HepG2 (cell line): ENCODE data around the gene ODAD4. TPM values are rescaled to one million over a fixed set of nuclear protein-coding genes. Genes with fewer than 3 reads are reported as not detected.

Experiments used
- ATAC-seq: fragments of 200-7000 bp; cut with Tn5 transposase; 3 replicates; pipeline ENCODE4 v1.9.1; 2020; ENCODE audit warnings: mild to moderate bottlenecking, moderate library complexity
- BruUV-seq: library from RNA; stranded (reverse); fragments of 400-500 nt; replicated peaks from 2 replicates; lab custom pipeline; 2021; lab: Mats Ljungman, UMichigan
- CTCF ChIA-PET: fragments of 300-600 bp; formaldehyde crosslinking; extraction: SDS; loops from one replicate; lab custom pipeline; 2021; ENCODE audit warnings: low total read pairs, inconsistent platforms, low intra/inter-chr PET ratio; lab: Yijun Ruan, JAX
- POLR2A ChIA-PET: fragments of 350-600 bp; sonication (Branson Sonifier 250); formaldehyde crosslinking; loops from one replicate; lab custom pipeline; 2020; ENCODE audit warnings: antibody characterized with exemption, inconsistent platforms; lab: Yijun Ruan, JAX
- DNase-seq: peaks from one replicate; pipeline ENCODE4 v3.0.0-alpha.2; 2015; ENCODE audit warnings: low spot score
- FAIRE-seq: peaks from 3 replicates; lab custom pipeline; 2011; peaks lifted over from hg19 to GRCh38; lab: Jason Lieb, UNC
- H2AFZ ChIP-seq: one replicate; pipeline ENCODE4 v1.6.1; 2011; ENCODE audit warnings: low read length, inconsistent platforms
- H3K27ac ChIP-seq: fragments of 300-600 bp; 3 replicates; pipeline ENCODE4 v1.8.0; 2011; ENCODE audit warnings: mixed run types, mild to moderate bottlenecking, mixed read lengths, low read length, inconsistent platforms; ENCODE audit not compliant: insufficient read depth; ENCODE audit errors: extremely low read length
- H3K27me3 ChIP-seq, 2 experiments: fragments of 200-600 bp in 1 of 2; 2 replicates in 1 of 2; 3 replicates in 1 of 2; pipeline versions ENCODE4 v1.6.0 to v1.8.0; 2011; ENCODE audit warnings: low read length in 2 of 2, mild to moderate bottlenecking in 2 of 2, moderate library complexity in 2 of 2, inconsistent platforms in 1 of 2; ENCODE audit not compliant: insufficient read depth in 2 of 2, control insufficient read depth in 1 of 2
- H3K36me3 ChIP-seq, 2 experiments: fragments of 200-600 bp in 1 of 2; replicated peaks in 1 of 2; 2 replicates in 1 of 2; 3 replicates in 1 of 2; pipeline versions ENCODE4 v1.5.1 to v1.8.0; 2011; ENCODE audit warnings: low read length in 2 of 2, inconsistent platforms in 1 of 2; ENCODE audit not compliant: insufficient read depth in 2 of 2, control insufficient read depth in 1 of 2
- H3K4me1 ChIP-seq: 2 replicates; pipeline ENCODE4 v1.5.1; 2012; ENCODE audit warnings: low read length, inconsistent platforms; ENCODE audit not compliant: insufficient read depth
- H3K4me2 ChIP-seq: 2 replicates; pipeline ENCODE4 v1.6.0; 2011; ENCODE audit warnings: low read depth, low read length, inconsistent platforms
- H3K4me3 ChIP-seq, 3 experiments: fragments of 200-600 bp in 1 of 3; sonication (generic), shearing (Covaris generic) in 1 of 3; replicated peaks in 1 of 3; 2 replicates each; pipeline ENCODE4 v1.5.1; 2011 to 2016; ENCODE audit warnings: low read length in 3 of 3, inconsistent platforms in 2 of 3, low read depth in 2 of 3, mild to moderate bottlenecking in 2 of 3, control low read depth in 1 of 3, mixed read lengths in 1 of 3; ENCODE audit not compliant: insufficient read depth in 1 of 3
- H3K79me2 ChIP-seq: one replicate; pipeline ENCODE4 v1.6.1; 2011; ENCODE audit warnings: low read length, inconsistent platforms; ENCODE audit not compliant: insufficient read depth
- H3K9ac ChIP-seq: 2 replicates; pipeline ENCODE4 v1.6.0; 2011; ENCODE audit warnings: mild to moderate bottlenecking, low read depth, low read length, inconsistent platforms; ENCODE audit not compliant: insufficient read depth
- H3K9me3 ChIP-seq: 2 replicates; pipeline ENCODE4 v1.5.1; 2012; ENCODE audit warnings: mild to moderate bottlenecking, low read length
- H4K20me1 ChIP-seq: 2 replicates; pipeline ENCODE4 v1.6.0; 2011; ENCODE audit warnings: inconsistent platforms, mild to moderate bottlenecking, low read length, moderate library complexity; ENCODE audit not compliant: insufficient read depth
- MAFF ChIP-seq: IDR thresholded peaks from 2 replicates; pipeline ENCODE4 v1.6.1; 2011; ENCODE audit warnings: low read depth, low read length, improper control_type of control experiment
- MAFK ChIP-seq, 2 experiments: IDR thresholded peaks in 1 of 2; conservative IDR thresholded peaks in 1 of 2; 2 replicates each; pipeline ENCODE4 v1.6.1; 2011; ENCODE audit warnings: improper control_type of control experiment in 2 of 2, low read length in 2 of 2
- SALL1 ChIP-seq: sonication (generic); formaldehyde crosslinking; IDR thresholded peaks from 2 replicates; pipeline ENCODE4 v1.8.0; 2022; ENCODE audit warnings: mild to moderate bottlenecking, missing genetic modification reagents
- TAF1 ChIP-seq: sonication (generic); formaldehyde crosslinking; IDR thresholded peaks from 2 replicates; pipeline ENCODE4 v1.4.0; 2020; ENCODE audit warnings: missing genetic modification reagents
- ZNF501 ChIP-seq: sonication (generic); formaldehyde crosslinking; IDR thresholded peaks from 2 replicates; pipeline ENCODE4 v1.5.1; 2020; ENCODE audit warnings: mild to moderate bottlenecking, moderate library complexity, missing genetic modification reagents
- ZNF670 ChIP-seq: sonication (generic); formaldehyde crosslinking; IDR thresholded peaks from 2 replicates; pipeline ENCODE4 v1.8.0; 2022; ENCODE audit warnings: mild to moderate bottlenecking, missing genetic modification reagents, borderline replicate concordance
- WGBS: methylation state at CpG from one replicate; pipeline ENCODE4 v1.1.6; 2017; ENCODE audit warnings: low lambda C conversion rate; 5-methylcytosine and 5-hydroxymethylcytosine counted together
- in situ Hi-C: cut with HindIII; loops from 2 replicates; pipeline ENCODE4 v1.10.0; 2017; ENCODE audit warnings: low pct_unique_long_range_greater_than_20kb; ENCODE audit not compliant: extremely low pct_ligation_motif_present
- intact Hi-C: fragments of 100-400 bp; cut with micrococcal nuclease; formaldehyde crosslinking; loops from one replicate; pipeline ENCODE4 v1.10.0; 2022; ENCODE audit not compliant: unreplicated experiment
- polyA plus RNA-seq, 8 experiments: library from polyadenylated mRNA; depleted of rRNA in 3 of 8; stranded (reverse) in 7 of 8; unstranded in 1 of 8; fragments of >200 nt; fragmentation: Illumina TruSeq in 4 of 8; extraction: Trizol in 4 of 8; gene quantifications; 2 replicates each; pipeline versions ENCODE4 v1.2.1 to v1.2.3, GENCODE V29; 2011 to 2016; ENCODE audit warnings: low read depth in 4 of 8, missing spikeins in 1 of 8, mixed read lengths in 1 of 8; ENCODE audit not compliant: insufficient read depth in 1 of 8
- total RNA-seq, 5 experiments: library from RNA; depleted of rRNA; stranded (reverse); fragments of >200 nt; fragmentation: Illumina TruSeq; extraction: Trizol; gene quantifications; 2 replicates each; pipeline ENCODE4 v1.2.3, GENCODE V29; 2016; ENCODE audit warnings: low read depth in 1 of 5
- TF ChIP-seq, protein P1 (sequence below): sonication (generic); formaldehyde crosslinking; IDR thresholded peaks from 2 replicates; pipeline ENCODE4 v1.9.0; 2021; ENCODE audit warnings: missing genetic modification reagents, borderline replicate concordance
- TF ChIP-seq, protein P2 (sequence below): sonication (generic); formaldehyde crosslinking; IDR thresholded peaks from 2 replicates; pipeline ENCODE4 v1.4.0; 2020; ENCODE audit warnings: mild to moderate bottlenecking, missing genetic modification reagents

ODAD4 gene
- total and polyA plus RNA-seq, 2 of the 13 experiments (the other 11 are each of a cell fraction or from before 2014, with no cell fraction given) = 0.48 to 0.53 TPM

DNA sequence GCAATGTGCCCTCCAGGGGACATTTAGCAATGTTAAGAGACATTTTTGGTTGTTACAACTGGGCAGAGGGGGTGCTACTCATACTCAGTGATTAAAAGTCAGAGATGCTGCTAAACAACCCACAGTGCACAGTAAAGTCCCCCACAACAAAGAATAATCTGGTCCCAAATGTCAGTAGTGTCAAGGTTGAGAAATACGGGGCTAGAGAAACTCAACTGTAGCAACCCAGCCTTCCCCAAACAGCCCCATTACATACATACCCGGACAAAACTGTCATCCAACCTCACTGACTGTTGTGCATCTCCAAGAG is 66.4 kb downstream of the ODAD4 start:
- intact Hi-C loops = no loop called here
- DNase-seq = no peak
- no peak overlapping the region for H3K9ac ChIP-seq
- no peaks in the 10 kb centered on the region for H4K20me1 ChIP-seq
- H3K4me3 ChIP-seq = no peak overlapping the region
- no peak overlapping the region for H3K4me2 ChIP-seq
- BruUV-seq = no TSS peak
- no peaks in the 10 kb centered on the region for H3K9me3 ChIP-seq
- TF ChIP-seq, protein P1, sequence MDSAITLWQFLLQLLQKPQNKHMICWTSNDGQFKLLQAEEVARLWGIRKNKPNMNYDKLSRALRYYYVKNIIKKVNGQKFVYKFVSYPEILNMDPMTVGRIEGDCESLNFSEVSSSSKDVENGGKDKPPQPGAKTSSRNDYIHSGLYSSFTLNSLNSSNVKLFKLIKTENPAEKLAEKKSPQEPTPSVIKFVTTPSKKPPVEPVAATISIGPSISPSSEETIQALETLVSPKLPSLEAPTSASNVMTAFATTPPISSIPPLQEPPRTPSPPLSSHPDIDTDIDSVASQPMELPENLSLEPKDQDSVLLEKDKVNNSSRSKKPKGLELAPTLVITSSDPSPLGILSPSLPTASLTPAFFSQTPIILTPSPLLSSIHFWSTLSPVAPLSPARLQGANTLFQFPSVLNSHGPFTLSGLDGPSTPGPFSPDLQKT (CRISPR knock-in tag) = no peak
- no peak for TF ChIP-seq ZNF670 (CRISPR knock-in tag)
- ChIA-PET CTCF (no interaction called here), POLR2A (interaction anchor here (1.0 to 1.3 kb wide), 2 partner anchors 20 to 30 kb away, joined by 3 to 4 read pairs; partner anchors contain the start of genes CNP and DNAJC7)
- FAIRE-seq = no peak
- 100% methylated on average over 2 of the region's 2 CpGs for whole genome bisulfite sequencing
- no peak overlapping the region for H2AFZ ChIP-seq
- no peak overlapping the region for H3K27ac ChIP-seq
- H3K36me3 ChIP-seq = peaks cover 45 to 85% of the 10 kb centered on the region in 2 experiments
- in situ Hi-C loops = no loop called here
- H3K4me1 ChIP-seq = peaks cover 3% of the 10 kb centered on the region
- H3K27me3 ChIP-seq = no peaks in the 10 kb centered on the region
- H3K79me2 ChIP-seq = peaks cover 14% of the 10 kb centered on the region
- no peak for ATAC-seq

DNA sequence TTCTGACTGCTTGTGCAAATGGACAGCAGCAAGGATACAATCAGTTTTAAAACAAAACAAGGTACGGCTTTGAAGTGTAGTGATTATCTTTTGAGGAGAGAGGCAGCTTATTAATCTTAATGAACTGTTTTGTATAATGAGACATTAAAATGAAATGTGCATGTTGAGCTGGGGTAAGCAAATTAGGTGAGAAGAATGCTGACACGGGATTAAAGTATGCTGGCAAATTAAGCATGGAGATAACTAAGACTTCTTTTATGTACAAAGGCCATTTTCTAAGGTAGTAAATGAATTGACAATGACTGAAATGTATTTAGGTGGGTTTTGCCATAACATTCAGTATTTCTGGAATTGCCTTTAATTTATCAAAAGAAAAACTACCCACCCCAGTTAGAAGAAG is 68.1 kb downstream of the ODAD4 start:
- H3K4me1 ChIP-seq = peaks cover 19% of the 10 kb centered on the region
- H3K4me2 ChIP-seq = no peak overlapping the region
- FAIRE-seq (no peak), ATAC-seq (no peak), DNase-seq (no peak)
- BruUV-seq = no TSS peak
- H4K20me1 ChIP-seq = peaks cover 6% of the 10 kb centered on the region
- no peak overlapping the region for H3K4me3 ChIP-seq
- no peaks in the 10 kb centered on the region for H3K9me3 ChIP-seq
- H3K79me2 ChIP-seq = peaks cover 30% of the 10 kb centered on the region
- CTCF ChIA-PET = no interaction called here
- H3K27me3 ChIP-seq = no peaks in the 10 kb centered on the region
- no peak overlapping the region for H2AFZ ChIP-seq
- in situ Hi-C loops = no loop called here
- intact Hi-C loops = no loop called here
- 47% methylated on average over 2 of the region's 2 CpGs for WGBS
- POLR2A ChIA-PET = interaction anchor here (2.0 to 2.2 kb wide), 3 partner anchors 9 to 21 kb away, joined by 7 to 8 read pairs (median 7); partner anchors contain the start of genes DNAJC7 and NKIRAS2
- H3K36me3 ChIP-seq = peaks cover 41 to 78% of the 10 kb centered on the region in 2 experiments
- H3K9ac ChIP-seq = no peak overlapping the region
- no peak overlapping the region for H3K27ac ChIP-seq
- TF ChIP-seq SALL1 (CRISPR knock-in tag) (no peak), ZNF501 (CRISPR knock-in tag) (no peak), MAFF (peak; percentile 95), TAF1 (CRISPR knock-in tag) (no peak), MAFK (conservative IDR thresholded peaks at IDR 0.05 in 1 of 2, IDR thresholded peaks at IDR 0.05 in 1 of 2; ENCODE audit: low read length in 2 of 2) (peak; percentile 94 to 96)
- TF ChIP-seq, protein P2, sequence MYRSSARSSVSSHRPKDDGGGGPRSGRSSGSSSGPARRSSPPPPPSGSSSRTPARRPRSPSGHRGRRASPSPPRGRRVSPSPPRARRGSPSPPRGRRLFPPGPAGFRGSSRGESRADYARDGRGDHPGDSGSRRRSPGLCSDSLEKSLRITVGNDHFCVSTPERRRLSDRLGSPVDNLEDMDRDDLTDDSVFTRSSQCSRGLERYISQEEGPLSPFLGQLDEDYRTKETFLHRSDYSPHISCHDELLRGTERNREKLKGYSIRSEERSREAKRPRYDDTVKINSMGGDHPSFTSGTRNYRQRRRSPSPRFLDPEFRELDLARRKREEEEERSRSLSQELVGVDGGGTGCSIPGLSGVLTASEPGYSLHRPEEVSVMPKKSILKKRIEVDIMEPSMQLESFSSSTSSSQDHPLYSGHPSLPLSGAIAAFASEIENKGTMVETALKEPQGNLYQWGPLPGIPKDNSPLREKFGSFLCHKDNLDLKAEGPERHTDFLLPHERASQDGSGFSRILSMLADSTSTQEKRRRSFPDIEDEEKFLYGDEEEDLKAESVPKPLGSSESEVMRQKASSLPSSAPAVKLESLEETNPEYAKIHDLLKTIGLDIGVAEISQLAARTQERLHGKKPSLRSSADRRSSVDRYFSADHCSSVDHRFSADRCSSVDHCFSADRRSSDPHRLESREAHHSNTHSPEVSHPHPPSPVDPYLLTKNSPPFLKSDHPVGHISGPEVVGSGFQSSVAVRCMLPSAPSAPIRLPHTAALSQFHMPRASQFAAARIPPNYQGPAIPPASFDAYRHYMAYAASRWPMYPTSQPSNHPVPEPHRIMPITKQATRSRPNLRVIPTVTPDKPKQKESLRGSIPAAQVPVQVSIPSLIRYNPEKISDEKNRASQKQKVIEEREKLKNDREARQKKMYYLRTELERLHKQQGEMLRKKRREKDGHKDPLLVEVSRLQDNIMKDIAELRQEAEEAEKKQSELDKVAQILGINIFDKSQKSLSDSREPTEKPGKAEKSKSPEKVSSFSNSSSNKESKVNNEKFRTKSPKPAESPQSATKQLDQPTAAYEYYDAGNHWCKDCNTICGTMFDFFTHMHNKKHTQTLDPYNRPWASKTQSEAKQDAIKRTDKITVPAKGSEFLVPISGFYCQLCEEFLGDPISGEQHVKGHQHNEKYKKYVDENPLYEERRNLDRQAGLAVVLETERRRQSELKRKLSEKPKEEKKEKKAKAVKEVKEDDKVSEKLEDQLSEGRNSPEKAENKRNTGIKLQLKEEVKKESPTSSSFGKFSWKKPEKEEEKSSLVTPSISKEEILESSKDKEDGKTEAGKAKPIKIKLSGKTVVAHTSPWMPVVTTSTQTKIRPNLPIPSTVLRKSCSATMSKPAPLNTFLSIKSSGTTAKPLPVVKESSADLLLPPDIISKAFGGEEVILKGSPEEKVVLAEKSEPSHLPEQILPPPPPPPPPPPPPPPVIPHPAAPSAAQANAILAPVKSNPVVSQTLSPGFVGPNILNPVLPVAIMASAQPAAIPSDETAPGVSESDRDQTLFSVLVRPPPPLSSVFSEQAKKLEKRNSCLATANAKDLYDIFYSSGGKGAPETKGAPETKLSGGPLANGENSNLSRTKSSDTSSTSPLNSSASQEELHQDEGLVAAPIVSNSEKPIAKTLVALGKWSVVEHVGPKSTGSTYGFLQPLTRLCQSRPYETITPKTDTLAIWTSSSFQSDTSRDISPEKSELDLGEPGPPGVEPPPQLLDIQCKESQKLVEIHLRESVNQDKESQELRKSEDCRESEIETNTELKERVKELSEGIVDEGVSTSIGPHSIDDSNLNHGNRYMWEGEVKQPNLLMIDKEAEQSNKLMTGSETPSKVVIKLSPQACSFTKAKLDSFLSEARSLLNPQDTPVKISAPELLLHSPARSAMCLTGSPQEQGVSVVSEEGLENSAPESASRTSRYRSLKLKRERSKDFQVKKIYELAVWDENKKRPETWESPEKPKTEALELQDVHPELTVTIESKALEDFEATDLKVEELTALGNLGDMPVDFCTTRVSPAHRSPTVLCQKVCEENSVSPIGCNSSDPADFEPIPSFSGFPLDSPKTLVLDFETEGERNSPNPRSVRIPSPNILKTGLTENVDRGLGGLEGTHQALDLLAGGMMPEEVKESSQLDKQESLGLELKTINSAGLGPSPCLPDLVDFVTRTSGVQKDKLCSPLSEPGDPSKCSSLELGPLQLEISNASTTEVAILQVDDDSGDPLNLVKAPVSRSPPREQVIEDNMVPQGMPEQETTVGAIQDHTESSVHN (CRISPR knock-in tag) = no peak
